ENCODE data around the gene MYOD1.

DNA sequence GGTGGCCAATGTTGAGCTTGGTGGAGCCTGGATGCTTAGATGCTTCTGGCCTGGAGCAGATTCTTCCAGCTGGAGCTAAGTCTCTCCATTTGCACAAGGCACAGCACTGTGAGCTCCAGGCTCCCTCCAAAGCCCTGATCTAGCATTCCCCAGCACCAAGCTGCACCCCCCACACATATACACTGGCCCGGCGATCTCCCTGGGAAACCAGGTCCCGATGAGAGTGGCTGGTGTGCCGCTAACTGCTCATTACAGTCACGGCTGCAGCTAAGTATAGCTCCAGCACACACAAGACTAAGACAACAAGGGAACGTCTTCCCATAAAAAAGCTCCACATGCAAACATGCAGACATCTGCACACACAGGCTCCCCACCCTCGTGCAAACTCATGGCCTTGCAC lies 32.8 kb downstream of the MYOD1 start:
- TF ChIP-seq POLR2A (IDR thresholded peaks at IDR 0.05) = no peak
- TF ChIP-seq, protein P1, sequence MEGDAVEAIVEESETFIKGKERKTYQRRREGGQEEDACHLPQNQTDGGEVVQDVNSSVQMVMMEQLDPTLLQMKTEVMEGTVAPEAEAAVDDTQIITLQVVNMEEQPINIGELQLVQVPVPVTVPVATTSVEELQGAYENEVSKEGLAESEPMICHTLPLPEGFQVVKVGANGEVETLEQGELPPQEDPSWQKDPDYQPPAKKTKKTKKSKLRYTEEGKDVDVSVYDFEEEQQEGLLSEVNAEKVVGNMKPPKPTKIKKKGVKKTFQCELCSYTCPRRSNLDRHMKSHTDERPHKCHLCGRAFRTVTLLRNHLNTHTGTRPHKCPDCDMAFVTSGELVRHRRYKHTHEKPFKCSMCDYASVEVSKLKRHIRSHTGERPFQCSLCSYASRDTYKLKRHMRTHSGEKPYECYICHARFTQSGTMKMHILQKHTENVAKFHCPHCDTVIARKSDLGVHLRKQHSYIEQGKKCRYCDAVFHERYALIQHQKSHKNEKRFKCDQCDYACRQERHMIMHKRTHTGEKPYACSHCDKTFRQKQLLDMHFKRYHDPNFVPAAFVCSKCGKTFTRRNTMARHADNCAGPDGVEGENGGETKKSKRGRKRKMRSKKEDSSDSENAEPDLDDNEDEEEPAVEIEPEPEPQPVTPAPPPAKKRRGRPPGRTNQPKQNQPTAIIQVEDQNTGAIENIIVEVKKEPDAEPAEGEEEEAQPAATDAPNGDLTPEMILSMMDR (IDR thresholded peaks at IDR 0.05) = no peak
